IPS-NIHi11 (cell line): Measurements from ENCODE around the gene ANKRD40CL.
"Not testable (repeated sequence)": the region's sequence is repeated elsewhere in the genome, so short reads cannot be mapped to it uniquely, and the experiment has no call there.

Experiments
- DNase-seq: peaks from one replicate; pipeline ENCODE4 v3.0.0; 2012; ENCODE audit warnings: mixed read lengths, low spot score

Gene ANKRD40CL, protein sequence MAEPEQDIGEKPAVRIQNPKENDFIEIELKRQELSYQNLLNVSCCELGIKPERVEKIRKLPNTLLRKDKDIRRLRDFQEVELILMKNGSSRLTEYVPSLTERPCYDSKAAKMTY

DNA sequence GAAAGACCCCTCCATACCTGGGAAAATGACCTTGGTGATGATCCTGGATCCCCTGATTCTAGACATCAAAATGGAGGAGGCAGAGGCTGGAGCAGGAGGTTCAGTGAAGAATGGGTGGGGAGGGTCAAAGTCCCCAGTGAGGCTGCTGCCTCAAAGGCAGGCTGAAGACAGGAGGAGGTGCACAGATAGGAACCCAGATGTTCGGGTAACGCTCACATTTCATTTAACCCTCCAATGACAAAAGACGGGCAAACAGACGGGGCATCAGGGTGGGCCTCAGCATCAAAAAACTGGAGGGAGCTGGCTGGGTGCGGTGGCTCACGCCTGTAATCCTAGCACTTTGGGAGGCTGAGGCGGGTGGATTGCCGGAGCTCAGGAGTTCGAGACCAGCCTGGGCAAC lies at the start of gene ANKRD40CL:
Gene ANKRD40CL, minus strand, starts transcription at position 73 of the 400 bp plus-strand sequence. CDS start 605 bp downstream, outside the sequence.
- DNase-seq: no peak

DNA sequence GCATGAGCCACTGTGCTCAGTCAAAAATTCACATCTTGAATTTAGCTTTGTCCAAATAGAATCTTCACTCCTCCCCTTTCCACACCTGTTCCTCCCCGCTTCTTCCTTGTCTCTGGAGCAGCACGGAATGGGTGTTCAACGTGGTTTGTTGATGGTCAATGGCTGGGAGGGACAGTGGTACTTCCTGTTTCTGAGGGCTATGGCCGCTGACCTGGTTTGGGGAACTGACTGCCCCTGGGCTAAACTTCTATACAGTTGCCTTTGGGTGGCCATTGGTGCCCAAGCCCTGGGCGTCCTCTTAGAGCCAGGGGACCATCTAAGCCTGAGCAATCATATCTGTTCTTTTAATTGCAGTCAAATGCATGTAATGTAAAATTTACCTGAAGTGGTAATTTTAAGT lies 49.0 kb upstream of the ANKRD40CL start:
- DNase-seq: no peak

DNA sequence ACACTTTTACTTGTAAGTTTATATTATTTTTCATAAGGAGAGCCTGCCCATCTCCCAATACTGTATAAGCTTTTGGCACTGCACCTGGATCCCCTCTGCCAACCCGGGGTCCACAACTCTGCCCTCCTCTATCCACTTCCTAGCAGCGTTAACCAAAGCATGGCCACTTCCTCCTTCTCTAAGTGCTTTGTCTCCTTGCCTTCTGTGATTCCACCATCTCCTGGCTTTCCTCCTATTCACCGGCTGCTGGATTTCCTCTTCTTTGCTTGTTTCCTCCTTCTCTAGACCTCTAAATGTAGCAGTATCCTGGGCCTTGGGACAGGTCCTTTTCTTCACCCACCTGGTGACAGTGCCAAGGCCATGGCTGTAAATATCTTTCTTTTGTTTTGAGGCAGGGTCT lies 48.1 kb upstream of the ANKRD40CL start:
- DNase-seq: no peak

DNA sequence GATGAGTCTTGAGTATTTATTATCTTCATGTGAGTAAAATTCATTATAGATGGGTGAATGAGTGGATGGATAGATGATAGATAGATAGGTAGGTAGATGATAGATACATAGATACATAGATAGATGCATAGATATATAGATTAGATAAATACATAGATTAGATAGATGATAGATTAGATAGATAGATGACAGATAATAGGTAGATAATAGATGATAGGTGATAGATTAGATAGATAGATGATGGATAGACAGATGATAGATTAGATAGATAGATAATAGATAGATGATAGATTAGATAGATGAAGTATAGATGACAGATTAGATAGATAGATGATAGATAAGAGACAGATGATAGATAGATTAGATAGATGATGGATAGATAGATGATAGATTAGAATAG lies 46.3 kb upstream of the ANKRD40CL start:
- DNase-seq: no peak

DNA sequence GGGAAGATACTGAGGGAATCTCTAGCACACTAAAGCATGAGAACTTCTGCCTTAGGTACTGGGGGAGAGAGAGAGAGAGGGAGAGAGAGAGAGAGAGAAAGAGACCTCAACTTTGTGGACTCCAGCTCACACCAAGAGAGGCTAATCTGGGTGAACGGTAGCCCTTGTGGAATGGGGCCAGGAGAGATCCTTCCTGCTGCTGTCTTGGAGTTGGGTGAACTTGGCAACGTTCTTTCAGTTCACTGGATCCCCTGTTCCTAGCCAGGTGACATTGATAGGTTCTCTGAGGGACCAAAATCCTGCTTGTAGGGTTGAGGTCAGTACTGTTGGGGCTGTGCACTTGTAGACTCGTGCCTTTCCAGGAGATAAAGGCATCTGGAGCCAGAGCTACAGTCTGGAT lies 41.6 kb upstream of the ANKRD40CL start:
- no peak for DNase-seq

DNA sequence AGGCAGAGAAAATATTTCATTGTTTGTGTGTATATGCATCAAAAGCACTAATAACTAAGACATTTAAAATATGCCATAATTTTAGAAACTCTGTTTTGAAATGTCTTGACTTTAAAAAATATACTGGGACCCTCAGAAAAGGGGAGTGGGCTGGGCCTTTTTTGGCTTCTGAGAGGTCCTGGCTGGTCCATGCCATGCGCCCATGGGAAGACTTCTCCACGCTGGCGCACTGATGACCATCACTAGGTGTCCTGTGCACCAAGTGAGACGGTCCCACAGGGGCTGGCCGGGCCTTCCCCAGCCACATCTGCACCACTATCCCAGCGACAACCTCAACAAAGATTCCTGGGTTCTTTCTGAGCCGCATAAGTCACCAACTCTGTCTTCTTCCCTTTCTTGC lies 41.1 kb upstream of the ANKRD40CL start:
- no peak for DNase-seq

DNA sequence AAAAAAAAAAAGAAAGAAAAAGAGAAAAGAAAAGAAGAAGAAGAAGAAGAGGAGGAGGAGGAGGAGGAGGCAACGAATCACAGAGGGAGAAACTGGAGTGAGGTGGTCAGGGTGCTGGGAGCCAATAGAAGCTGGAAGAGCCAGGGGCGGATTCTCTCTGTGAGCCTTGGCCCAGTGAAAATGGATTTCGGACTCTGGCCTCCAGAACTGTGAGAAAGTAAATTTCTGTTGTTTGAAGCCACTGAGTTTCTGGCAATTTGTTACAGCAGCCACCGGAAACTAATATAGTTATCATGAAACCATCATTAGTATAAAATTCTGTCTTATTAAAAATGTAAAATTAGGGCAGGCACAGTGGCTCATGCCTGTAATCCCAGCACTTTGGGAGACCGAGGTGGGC lies 40.4 kb upstream of the ANKRD40CL start:
- DNase-seq: no peak

DNA sequence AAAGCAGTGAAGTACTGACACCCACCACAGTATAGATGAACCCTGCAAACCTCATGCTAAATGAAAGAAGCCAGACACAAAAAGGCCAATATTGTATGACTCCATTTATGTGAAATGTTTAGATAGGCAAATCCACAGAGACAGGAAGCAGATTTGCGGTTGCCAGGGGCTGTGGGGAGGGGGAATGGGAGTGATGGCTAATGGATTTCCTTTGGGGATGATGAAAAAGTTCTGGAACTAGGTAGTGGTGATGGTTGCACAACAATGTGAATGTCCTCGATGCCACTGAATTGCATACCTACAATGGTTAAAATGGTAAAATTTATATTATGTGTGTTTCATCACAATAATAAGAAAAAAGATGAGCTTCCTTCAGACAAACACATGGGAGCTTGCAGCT lies 39.7 kb upstream of the ANKRD40CL start:
- no peak for DNase-seq

DNA sequence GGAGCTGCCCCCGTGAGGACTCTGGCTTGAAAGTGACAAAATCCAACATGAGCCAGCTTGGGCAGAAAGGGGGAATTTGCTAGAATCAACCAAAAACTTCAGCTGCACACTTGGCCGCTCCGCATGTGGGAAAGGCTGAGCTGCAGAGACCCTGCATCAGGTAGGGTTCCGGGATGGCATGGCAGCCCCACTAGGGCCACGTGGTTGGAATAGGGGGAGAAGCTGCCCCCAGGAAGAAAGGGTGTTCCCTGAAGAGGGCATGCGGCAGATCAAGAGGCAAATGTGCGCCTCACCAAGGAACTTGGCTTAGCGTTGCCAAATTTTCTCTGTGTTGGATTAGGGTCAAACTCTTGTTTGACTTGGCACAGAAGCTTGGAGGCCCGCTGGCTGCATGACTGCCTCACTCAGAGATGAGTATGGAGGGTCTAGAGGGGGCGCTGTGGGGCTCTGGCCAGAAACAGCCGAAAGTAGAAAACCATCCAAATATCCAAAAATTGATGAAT lies 38.9 kb upstream of the ANKRD40CL start:
- peak; percentile 53 for DNase-seq

DNA sequence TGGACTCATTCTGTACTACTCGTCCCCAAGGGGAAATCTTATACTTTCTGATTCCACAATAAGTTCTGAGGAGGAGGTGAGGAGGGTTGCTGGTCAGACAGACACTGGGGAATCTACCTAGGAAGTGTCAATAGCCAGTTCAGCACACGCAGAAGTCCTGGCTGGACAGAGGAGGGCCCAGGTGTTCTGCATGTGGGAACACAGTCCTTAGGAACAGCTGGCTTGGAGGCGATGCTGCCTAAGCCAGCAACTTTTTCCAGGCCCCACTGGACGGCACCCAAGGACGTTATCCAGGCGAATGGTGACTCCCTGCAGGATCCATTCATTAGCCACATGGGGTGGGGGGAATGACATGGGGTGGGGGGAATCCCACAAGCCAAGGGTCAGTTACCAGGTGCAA lies 38.2 kb upstream of the ANKRD40CL start:
- no peak for DNase-seq

DNA sequence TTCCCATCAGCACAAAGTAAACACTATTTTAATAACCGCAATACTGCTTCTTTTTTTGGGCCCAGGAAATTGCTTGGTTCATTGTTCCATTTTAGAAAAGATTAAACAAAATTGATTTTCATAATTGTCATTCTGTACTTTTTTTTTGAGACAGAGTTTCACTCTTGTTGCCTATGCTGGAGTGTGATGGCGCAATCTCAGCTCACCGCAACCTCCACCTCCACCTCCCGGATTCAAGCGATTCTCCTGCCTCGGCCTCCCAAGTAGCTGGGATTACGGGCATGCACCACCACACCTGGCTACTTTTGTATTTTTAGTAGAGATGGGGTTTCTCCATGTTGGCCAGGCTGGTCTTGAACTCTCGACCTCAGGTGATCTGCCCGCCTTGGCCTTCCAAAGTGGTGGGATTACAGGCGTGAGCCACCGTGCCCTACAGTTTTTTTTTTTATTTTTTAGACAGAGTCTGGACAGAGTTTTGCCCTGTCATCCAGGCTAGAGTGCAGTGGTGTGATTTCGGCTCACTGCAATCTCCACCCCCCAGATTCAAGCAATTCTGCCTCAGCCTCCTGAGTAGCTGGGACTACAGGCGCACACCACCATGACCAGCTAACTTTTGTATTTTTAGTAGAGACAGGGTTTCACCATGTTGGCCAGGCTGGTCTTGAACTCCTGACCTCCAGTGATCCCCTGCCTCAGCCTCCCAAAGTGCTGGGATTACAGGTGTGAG lies 37.6 kb upstream of the ANKRD40CL start:
- DNase-seq: not testable (repeated sequence)

DNA sequence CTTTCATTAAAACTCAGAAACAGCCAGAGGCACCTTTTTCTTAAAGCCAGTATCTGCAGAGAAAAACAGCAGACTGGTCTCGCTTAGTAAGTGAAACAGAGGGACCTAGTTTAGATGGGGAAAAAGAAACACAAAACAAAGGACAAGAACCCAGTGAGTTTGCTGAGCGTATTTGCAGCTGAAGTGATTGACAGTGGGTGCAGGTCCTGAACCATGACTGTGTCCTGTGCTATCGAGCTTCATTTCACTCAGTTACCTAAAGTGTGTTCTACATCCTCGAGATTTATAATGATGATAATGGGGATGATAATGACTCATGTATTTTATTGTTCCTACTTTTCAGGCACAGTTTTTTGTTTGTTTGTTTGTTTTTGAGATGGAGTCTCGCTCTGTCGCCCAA lies 36.4 kb upstream of the ANKRD40CL start:
- no peak for DNase-seq

DNA sequence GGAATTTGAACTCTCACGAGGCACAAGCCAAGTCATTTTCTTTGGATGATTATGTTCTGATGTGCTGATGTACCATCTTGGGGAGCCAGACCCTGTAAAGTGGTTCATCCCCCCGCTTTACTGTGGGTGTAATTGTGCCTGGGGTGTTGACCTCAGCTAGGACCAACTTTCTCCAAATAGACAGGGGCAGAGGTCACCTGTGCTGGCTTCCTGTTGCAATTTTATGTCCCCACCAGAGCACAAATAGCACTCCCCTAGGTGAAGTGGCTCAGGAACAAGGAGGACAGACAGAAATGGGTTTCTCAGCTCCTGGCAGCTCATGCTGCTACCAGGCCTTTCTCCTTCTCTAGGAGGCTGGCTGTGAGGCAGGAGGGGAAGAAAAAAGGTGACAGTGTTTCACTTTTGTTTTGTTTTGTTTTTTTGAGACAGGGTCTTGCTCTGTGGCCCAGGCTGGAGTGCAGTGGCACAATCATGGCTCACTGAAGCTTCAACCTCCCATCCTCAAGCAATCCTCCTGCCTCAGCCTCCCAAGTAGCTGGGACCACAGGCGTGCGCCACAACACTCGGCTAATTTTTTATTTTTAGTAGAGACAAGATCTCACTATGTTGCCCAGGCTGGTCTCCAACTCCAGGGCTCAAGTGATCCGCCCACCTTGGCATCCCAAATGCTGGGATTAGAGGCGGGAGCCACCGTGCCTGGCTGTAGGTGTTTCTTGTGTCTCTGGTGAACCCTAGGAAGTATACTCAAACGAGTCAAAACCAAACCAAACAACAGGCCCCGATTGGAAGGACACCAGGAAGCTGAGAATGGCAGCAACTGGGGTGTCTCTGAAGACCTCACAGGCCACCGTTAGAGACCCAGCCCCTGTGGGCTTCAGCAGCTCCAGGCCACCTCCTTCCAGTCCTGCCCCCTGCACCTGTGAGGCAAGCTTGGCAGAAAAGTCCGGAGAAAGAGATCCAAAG lies 35.6 kb upstream of the ANKRD40CL start:
- DNase-seq: no peak

DNA sequence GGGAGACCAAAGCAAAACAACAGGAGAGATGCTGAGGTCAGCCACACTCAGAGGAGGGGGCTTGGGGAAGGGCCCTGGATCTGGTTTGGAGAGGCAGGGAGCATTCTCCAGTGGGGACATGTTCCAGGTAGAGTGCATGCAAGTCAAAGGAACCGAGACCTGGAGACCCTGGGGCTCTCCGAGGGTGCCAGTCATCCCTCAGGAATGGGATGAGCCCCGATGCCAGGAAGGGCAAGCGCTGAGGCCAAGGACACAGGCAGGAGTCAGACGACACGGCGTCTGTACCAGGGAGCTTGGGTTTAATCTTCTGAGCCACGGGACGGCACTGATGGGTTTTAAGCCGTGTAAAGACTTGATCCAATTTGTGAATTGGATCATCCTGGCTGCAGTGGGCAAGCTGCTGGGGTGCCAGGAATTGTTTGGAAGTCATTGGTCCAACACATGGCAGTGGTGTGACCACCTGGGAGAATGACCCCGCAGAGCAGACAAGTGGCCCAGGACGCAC lies 32.9 kb upstream of the ANKRD40CL start:
- no peak for DNase-seq

DNA sequence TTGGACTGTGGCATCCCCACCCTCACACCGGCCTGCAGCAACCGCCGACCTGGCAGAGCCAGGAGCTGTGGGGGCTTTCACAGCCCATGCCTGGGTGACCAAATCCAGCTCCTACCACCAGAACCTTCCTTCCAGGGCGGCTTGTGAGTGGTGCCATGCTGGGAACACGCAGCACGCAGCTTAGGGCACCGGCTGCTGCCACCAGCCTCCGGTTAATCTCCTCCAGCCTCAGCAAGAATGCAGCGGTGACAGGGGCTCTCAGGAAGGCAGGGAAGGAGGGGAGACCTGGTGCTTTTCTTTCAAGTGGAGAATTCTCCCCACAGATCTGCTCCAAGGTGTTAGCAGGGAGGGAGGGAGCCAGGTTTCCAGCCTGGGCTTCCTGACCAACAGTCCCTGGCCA lies 32.3 kb upstream of the ANKRD40CL start:
- no peak for DNase-seq

DNA sequence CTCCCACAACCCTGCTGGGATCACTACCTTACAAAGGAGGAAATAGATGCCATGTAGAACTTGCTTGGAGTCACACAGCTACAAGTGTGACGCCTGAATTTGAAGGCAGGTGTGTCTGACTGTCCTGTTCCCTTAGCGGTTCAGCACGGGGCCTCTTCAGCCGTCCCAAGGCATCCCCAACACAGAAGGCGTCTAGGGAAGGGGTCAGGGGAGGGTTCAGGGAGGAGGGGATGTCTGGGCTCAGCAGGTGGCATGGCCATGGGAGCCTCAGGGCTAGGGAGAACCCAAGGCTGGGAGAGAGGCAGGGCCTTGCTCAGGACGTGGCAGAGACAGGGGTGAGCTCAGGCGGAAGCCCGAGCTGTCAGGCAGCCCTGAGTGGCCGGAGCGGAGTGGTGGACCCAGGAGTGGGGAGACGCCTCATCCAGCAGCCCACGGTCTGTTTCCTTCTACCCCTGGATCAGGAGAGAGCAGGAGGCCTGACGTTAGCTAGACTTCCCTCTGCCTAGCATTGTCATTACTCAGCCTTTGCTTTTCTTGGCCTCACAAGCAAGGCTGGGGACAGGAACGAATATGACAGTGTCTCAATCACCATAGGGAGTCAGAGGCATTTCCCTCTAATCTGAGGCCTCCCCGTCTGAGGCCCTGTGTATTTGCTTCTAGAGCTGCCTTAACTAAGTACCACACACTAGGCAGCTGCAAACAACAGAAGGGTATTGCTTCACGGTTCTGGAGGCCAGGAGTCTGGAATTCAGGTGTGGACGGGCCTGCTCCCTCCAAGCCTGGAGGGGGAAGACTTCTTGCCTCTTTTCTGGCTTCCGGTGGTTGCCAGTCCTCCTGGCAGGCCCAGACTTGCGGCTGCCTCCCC lies 31.3 kb upstream of the ANKRD40CL start:
- no peak for DNase-seq

DNA sequence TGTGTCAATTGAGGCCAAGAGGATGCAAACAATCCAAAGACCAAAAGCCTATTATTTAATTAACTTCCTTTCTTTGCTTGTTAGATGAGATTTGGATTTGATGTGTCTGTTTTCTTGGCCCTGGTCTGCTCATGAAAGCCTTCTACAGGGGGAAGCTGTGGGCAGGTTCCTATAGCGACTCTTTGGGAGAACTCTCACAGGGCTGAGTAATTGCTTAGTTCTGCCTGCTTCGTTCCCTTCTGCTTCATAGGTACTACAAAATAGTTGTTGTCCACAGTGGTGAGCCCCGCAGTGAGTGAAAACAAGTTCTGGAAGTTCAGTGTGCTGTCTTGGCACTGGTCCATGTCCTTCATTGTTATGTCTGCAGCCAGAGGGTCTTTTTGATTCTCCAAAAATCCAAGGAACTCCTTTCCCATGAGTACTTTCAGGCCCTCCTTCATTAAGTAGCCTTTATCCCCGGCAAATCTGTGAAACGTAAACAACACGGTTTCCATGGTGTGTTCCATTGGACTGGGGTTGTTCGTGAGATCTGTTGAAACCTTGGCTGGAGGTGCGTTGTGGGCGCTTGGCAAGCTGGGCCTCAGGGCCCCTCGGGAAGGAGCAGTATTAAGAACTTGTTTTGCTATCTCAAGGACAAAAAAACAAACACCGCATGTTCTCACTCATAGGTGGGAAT lies 30.0 kb upstream of the ANKRD40CL start:
- DNase-seq: no peak

DNA sequence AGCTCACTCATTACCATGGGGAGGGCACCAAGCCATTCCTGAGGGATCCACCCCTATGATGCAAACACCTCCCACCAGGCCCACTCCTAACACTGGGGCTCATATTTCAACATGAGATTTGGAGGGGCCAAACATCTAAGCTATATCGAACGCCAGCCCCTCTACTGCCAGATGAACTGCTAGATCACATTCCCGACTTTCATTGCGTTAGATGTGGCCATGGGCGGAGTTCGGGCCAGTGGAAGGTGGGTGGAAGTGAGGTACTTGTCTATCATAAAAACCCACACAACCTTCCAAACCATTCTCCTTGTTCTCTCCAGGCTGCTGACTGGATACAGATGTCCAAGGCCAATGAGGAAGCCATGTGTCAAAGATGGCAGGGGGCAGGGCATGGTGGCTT lies 27.0 kb upstream of the ANKRD40CL start:
- DNase-seq: no peak

DNA sequence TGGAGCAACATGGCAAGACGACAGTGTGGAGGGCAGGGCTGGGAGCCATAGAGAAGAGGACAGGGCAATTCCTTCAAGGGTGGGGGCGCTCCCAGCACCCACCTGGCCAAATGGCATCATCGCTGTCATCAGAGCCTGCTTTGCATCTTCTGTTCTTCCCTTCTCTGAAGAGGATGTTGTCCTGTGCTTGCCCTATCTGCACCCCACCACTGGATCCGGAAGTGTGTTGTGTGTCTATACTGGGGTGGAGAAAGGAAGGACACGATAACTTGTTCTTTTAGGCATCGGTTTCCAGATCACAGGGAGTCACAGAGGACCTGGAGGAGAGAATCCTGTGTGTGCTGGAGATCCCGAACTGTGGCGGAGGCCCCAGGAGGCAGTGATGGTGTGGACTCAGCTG lies 25.7 kb upstream of the ANKRD40CL start:
- DNase-seq: no peak

DNA sequence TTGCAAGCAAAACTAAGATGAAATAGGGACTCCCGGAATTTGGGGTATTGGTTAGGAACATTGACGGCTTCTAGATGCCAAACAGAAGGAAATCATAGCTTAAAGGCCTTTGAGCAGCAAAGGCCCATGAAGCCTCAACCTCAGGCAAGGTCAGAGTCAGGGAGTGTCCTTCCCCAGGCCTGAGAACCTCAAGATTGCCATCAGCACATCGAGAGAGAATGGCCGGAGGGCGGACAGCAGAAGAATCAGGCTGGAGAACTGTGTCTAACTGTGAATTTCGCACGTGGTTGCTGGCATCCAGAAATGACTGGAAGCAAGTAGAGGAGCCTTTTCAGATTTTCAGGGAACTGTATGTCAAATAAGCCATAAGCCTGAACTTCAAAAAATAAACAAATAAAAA lies 24.8 kb upstream of the ANKRD40CL start:
- no peak for DNase-seq

DNA sequence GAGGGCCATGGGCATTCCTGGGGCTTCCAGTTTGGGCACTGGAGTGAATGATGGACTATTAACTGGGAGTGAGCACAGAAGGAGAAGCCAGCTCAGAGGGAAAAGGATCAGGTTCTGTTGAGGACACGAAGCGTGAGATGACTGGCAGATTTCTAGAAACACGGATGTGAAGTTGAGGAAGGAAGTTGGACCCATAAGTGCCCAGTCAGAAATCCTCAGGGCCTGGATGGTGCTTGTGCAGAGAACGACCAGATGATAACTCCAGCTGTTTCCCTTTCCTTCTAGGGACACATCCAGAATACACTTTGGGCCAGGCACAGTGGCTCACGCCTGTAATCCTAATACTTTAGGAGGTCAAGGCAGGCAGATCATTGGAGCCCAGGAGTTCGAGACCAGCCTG lies 23.3 kb upstream of the ANKRD40CL start:
- DNase-seq: no peak
